NB4 (cell line): Measurements from ENCODE around the gene BLACAT1.

ENCODE experiments used
- DNase-seq: peaks from one replicate; pipeline ENCODE4 v3.0.0; 2010; ENCODE audit warnings: low read depth
- H3K4me3 ChIP-seq: one replicate; pipeline ENCODE4 v1.5.1; 2011; ENCODE audit warnings: mild to moderate bottlenecking, low read depth, low read length, moderate library complexity
- MAX ChIP-seq: IDR thresholded peaks from 2 replicates; pipeline ENCODE4 v1.6.1; 2011; ENCODE audit warnings: low read depth, low read length
- MYC ChIP-seq: IDR thresholded peaks from 2 replicates; pipeline ENCODE4 v1.6.1; 2011; ENCODE audit warnings: low read depth, low read length
- POLR2A ChIP-seq: IDR thresholded peaks from 2 replicates; pipeline ENCODE4 v1.6.1; 2011; ENCODE audit warnings: mild to moderate bottlenecking; ENCODE audit not compliant: insufficient read length; ENCODE audit errors: extremely low read depth
- TF ChIP-seq, protein P1 (sequence below): IDR thresholded peaks from one replicate; pipeline ENCODE4 v1.5.1; 2012; ENCODE audit warnings: low read depth, low read length

BLACAT1 gene

DNA sequence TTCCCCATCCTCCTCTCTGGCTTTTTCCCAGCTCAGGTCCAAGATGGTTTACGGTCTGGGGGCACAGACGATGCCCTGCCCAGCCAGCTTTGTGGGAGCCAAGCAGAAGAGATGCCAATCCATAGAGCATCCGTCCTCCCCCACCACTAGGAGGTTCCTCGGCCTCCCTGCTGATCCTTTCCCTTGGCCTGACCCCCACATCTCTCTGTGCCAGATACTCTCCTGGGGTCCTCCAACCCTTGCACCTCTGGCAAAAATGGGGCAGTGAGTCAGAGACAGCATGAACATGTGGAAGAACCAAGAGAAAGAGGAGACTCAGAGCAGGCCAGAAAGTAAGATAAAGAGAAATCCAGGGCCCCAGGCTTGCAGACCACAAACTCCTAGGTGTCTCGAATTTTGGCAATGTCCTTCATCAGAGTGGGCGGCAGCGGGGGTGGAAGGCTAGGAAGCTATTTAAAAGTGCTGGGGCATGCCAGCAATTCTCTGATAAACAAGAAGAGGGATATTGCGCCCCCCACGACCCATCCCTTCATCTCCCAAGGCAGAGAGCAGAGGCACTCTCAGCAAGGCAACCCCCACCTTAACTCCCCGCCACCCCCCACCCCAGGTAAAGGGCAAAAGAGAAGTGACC lies 11.4 kb downstream of the BLACAT1 start:
- no peak overlapping the region for H3K4me3 ChIP-seq

DNA sequence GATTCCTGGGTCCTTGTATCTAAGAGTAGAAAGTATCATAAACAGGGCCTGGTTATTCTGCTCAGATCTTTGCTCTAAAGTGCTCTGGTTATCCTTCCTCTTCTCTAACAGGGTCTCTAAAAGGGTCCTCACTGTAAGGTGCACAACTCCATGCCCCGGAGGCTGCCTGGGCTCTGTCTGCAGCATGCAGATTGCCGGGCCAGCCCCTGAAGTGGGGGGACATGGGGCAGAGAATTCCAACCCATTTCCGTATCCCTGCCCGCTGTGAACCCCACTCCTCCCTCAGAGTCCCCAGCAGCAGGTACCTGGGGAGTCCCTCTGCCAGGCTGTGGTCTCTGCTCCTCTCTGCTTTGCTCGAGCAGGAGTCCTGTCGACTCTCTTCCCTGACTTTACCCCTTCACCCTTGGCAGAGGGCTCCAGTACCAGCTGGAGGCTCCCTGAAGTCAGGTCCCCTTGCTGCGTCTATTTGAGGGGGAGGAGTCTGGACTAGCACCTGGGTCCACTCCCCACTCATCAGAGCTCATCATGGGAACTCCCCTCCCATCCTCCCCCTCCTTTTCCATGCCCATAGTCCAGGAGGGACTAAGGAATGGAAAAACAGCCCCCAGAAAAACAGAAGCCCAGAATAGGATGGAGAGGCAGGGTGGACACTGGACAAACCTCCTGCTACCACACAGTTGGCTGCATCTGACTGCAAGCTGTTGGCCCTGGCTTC lies 12.1 kb downstream of the BLACAT1 start:
- no peak for DNase-seq
- no peak for TF ChIP-seq MYC
- TF ChIP-seq POLR2A = no peak
- no peak for TF ChIP-seq MAX
- TF ChIP-seq, protein P1, sequence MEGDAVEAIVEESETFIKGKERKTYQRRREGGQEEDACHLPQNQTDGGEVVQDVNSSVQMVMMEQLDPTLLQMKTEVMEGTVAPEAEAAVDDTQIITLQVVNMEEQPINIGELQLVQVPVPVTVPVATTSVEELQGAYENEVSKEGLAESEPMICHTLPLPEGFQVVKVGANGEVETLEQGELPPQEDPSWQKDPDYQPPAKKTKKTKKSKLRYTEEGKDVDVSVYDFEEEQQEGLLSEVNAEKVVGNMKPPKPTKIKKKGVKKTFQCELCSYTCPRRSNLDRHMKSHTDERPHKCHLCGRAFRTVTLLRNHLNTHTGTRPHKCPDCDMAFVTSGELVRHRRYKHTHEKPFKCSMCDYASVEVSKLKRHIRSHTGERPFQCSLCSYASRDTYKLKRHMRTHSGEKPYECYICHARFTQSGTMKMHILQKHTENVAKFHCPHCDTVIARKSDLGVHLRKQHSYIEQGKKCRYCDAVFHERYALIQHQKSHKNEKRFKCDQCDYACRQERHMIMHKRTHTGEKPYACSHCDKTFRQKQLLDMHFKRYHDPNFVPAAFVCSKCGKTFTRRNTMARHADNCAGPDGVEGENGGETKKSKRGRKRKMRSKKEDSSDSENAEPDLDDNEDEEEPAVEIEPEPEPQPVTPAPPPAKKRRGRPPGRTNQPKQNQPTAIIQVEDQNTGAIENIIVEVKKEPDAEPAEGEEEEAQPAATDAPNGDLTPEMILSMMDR = no peak
- no peak overlapping the region for H3K4me3 ChIP-seq

More for the DNA sequence above, 11.4 kb downstream of the BLACAT1 start:
- no peak for TF ChIP-seq MYC
- TF ChIP-seq, protein P1 = no peak
- no peak for TF ChIP-seq POLR2A
- TF ChIP-seq MAX = no peak
- DNase-seq = no peak

- no peak overlapping the region for H3K4me3 ChIP-seq
- TF ChIP-seq POLR2A (no peak), MAX (no peak), MYC (no peak)
- TF ChIP-seq, protein P1 = no peak
- DNase-seq = no peak
These were observed 13.7 kb downstream of the BLACAT1 start for GRCh38 chr1:205442051-205442725.

DNA sequence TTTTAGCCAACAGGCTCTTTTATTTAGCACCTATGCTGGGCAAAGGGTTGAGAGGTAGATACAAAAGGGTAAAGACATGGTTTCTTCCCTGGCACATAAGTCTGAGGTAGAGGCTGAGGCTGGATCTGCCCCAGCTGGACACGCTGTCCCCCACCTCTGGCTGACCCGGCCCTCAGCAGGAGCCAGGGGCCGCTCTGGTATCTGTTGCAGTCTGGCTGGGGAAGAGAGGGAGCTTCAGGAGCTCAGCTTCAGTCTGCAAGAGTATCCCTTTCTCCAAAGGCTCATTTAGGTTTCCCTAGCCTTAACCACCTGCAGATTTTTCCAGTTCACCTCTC lies 14.2 kb downstream of the BLACAT1 start:
- no peak overlapping the region for H3K4me3 ChIP-seq
- no peak for TF ChIP-seq POLR2A
- TF ChIP-seq, protein P1 = no peak
- no peak for TF ChIP-seq MAX
- no peak for TF ChIP-seq MYC
- DNase-seq = no peak

- no peak for DNase-seq
- TF ChIP-seq MYC (no peak), POLR2A (no peak), MAX (no peak)
- TF ChIP-seq, protein P1 = no peak
These were observed 14.6 kb downstream of the BLACAT1 start for GRCh38 chr1:205441318-205441633.

More at GRCh38 chr1:205441318-205441633, 14.6 kb downstream of the BLACAT1 start:
- H3K4me3 ChIP-seq = no peak overlapping the region
